Activated gamma-delta T cell treated with Interleukin-2 at 50 U/mL for 16 hours (primary cell): Measurements from ENCODE around the gene CDH15.
"Not testable (repeated sequence)": the region's sequence is repeated elsewhere in the genome, so short reads cannot be mapped to it uniquely, and the experiment has no call there.

Experiments used
- DNase-seq: peaks from one replicate; pipeline ENCODE4 v3.0.0-alpha.2; 2020

The CDH15 gene

GRCh38 chr16:89242795-89243200, 71.2 kb downstream of the CDH15 start:
- DNase-seq, result no peak

DNA sequence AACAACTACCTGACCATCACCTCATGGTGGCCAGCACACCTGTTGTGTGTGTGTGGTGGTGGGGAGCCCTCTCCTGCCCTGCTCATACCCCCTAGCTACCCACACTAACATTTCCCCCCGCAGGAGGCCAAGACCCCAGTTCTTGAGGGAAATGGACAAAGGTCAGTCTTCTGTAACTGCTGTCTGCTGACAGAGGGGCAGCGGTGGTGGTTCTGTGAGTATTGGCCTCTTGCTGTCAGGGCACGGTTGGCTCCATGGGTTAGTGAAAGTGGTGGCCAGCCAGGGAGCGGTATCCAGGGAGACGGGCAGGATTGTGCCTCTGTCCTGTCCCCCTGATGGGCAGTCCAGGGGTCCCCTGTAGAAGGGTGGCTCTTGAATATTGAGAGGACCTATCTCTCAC, 72.1 kb downstream of the CDH15 start:
- no peak for DNase-seq

DNA sequence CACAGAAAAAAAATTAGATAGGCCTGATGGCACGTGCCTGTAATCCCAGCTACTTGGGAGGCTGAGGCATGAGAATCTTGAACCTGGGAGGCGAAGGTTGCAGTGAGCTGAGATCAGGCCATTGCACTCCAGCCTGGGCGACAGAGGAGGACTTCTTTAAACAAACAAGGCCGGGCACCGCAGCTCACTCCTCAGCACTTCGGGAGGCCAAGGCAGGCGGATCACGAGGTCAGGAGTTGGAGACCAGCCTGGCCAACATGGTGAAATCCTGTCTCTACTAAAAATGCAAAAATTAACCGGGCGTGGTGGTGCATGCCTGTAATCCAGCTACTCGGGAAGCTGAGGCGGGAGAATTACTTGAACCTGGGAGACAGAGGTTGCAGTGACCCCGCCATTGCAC, 72.7 kb downstream of the CDH15 start:
- not testable (repeated sequence) for DNase-seq

DNA sequence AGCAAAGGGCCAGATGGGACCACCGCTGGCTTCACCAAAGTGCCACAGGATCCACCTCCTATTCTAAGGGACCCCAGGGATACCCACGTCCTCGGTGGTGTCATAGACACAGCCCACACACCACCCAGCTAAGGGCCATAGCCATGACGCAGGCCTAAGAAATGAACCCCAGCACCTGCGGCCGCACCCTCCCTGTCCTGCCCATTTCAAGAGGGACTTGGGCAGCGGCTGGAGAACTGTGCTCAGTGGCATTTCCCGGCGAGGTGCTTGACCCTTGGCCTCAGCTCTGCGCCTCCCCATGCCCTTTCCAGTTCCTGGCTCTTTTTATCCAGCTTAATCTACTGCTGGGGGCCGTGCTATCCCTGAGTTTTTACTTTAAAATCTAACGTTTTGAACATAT, 73.2 kb downstream of the CDH15 start:
- DNase-seq, result no peak
